A204.1 (cell line): ENCODE data around the gene SRSF7.

ENCODE experiments used
- FAIRE-seq: peaks from 2 replicates; lab custom pipeline; 2012; peaks lifted over from hg19 to GRCh38; lab: Jason Lieb, UNC

Gene SRSF7

DNA sequence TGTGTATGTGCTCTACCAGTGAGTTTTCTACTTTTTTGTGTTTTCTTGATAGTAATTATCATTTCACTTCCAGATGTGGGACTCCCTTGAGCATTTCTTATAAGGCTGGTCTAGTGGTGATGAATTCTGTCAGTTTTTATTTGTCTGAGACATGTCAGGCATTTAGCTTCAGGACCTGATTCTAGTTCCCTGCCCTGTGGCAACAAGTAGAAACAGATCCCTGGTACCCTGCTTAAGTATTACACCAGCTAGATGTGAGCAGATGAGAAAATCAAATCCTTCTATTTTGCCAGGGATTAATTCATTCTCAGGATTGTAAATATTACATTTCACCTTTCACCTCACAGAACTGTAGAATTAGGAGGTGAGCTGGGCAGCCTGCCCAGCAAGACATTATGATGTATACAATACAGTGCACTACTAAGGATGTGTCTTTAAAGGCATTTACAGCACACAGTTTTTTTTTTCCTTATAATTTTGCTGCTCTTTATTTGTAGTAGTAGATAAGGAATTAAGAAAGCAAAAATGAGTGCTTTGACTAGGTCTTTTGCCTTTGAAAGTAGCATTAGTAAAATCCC lies 50.2 kb downstream of the SRSF7 start:
- FAIRE-seq: no peak

DNA sequence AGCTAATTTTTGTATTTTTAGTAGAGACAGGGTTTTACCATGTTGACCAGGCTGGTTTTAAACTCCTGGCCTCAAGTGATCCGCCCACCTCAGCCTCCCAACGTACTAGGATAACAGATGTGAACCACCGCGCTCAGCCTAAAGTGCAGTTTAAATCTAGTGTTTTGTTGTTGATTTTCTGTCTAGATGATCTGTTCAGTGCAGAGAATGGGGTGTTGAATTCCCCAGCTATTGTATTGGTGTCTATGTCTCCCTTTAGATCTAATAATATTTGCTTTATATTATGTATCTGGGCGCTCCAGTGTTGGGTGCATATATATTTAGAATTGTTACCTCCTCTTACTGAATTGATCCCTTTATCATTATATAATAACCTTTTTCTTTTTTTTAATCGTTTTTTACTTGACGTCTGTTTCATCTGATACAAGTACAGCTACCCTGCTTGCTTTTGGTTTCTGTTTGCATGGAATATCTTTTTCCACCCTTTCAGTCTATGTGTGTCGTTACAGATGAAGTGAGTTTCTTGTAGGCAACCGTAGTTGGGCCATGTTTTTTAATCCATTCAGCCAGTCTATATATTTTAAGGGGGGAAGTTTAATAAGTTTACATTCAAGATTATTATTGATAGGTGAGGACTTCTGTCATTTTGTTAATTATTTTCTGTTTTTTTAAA lies 50.9 kb downstream of the SRSF7 start:
- no peak for FAIRE-seq

DNA sequence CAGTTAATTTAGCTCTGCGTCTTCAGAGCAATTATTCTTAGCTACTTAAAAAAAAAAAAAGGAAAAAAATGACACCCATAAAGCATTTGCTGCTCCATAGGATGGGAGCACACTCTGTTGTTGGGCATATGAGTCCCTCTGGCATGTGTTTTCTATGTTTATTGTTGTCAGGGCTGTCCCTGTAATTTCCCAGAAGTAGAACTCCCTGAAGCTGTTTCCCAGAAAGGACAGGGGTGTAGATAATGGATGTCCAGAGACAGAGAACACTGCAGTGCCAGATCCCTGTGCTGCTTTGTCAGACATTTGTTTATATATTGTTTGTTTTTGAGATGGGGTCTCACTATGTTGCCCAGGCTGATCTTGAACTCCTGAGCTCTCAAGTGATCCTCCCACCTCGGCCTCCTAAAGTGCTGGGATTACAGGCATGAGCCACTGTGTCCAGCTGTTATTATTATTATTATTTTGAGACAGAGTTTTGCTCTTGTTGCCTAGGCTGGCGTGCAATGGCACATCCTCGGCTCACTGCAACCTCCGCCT lies 52.6 kb downstream of the SRSF7 start:
- no peak for FAIRE-seq

DNA sequence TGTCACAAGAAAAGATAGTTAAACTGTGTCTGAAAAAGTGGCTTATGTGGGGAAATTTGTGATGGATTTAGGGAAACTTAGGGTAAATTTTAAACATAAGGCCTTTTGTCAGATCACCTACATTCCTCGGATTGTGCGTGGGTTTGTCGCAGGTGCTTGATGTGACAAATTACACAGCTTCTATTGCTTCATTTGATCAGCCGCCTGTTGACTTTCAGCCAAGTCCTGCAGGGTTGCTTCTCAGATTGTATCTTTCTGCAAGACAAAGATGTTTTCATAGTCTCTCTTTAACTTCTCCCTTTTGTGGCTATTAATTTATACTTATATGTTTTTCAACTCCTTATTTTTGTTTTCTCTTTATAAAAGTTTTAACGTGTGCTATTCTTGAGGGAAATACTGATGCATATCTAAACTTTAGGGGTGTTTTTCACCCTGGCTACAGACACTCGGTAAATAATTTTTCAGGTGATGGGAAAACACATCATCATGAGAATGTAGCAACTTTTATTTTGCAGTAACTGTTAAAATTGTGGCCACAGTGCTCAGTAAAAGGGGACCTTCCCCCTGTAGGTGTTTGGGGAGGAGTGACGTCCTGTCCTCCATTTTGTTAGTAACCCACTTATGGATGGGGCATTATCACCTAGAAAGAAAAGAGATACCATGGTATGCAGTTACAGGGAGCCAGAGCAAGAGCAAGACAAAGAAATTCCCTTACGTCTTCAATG lies 53.9 kb downstream of the SRSF7 start:
- FAIRE-seq: no peak
